Lower leg skin (tissue), 4 donors: ENCODE measurements around the gene NUDT2. TPM values are rescaled to one million over a fixed set of nuclear protein-coding genes. Genes with fewer than 3 reads are reported as not detected.

Source experiments
- DNase-seq, 2 donors: peaks; one replicate each; pipeline ENCODE4 v3.0.0-alpha.2; 2019; ENCODE audit warnings: low spot score in 2 of 2
- H3K4me3 ChIP-seq: fragments of 200-600 bp; sonication (generic); 2 replicates; pipeline ENCODE4 v1.5.1; 2017; ENCODE audit warnings: mild to moderate bottlenecking, low read depth; ENCODE audit not compliant: poor library complexity, severe bottlenecking
- POLR2A ChIP-seq, 2 donors: fragments of 450-650 bp; IDR thresholded peaks; one replicate each; pipeline ENCODE4 v1.6.1; 2016 to 2017; ENCODE audit warnings: antibody characterized with exemption in 2 of 2, mild to moderate bottlenecking in 1 of 2, moderate library complexity in 1 of 2
- WGBS, 2 donors: methylation state at CpG; one replicate each; pipeline ENCODE4 v1.1.5; 2018; 5-methylcytosine and 5-hydroxymethylcytosine counted together
- intact Hi-C: fragments of 100-400 bp; cut with DNase I; formaldehyde crosslinking; loops from one replicate; pipeline ENCODE4 v1.15.0; 2023; ENCODE audit warnings: low total_unique reads
- total RNA-seq, 4 donors: library from RNA; depleted of rRNA; stranded (reverse); fragments of >200 nt; gene quantifications; one replicate each; pipeline ENCODE4 v1.1.0, GENCODE V29; 2016
- TF ChIP-seq, protein P1 (sequence below), 3 donors: fragments of 450-650 bp; IDR thresholded peaks; one replicate each; pipeline ENCODE4 v1.5.1; 2016; ENCODE audit warnings: antibody characterized with exemption in 3 of 3, mild to moderate bottlenecking in 3 of 3, moderate library complexity in 2 of 3

NUDT2 gene
- total RNA-seq, 4 donors from 2014 or later, result 15.1 to 27.1 (median 20.2) TPM

GRCh38 chr9:34380034-34380510 is 50.7 kb downstream of the NUDT2 start:
- TF ChIP-seq POLR2A (IDR thresholded peaks at IDR 0.05), result no peak
- TF ChIP-seq, protein P1, sequence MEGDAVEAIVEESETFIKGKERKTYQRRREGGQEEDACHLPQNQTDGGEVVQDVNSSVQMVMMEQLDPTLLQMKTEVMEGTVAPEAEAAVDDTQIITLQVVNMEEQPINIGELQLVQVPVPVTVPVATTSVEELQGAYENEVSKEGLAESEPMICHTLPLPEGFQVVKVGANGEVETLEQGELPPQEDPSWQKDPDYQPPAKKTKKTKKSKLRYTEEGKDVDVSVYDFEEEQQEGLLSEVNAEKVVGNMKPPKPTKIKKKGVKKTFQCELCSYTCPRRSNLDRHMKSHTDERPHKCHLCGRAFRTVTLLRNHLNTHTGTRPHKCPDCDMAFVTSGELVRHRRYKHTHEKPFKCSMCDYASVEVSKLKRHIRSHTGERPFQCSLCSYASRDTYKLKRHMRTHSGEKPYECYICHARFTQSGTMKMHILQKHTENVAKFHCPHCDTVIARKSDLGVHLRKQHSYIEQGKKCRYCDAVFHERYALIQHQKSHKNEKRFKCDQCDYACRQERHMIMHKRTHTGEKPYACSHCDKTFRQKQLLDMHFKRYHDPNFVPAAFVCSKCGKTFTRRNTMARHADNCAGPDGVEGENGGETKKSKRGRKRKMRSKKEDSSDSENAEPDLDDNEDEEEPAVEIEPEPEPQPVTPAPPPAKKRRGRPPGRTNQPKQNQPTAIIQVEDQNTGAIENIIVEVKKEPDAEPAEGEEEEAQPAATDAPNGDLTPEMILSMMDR (IDR thresholded peaks at IDR 0.05), result no peak
- 34 to 39% methylated on average over 22 to 24 of the region's 24 CpGs for WGBS, 2 donors
- DNase-seq, result peak in 1 of 2 donors; percentile 84
- intact Hi-C loops, result no loop called here
- no peak overlapping the region for H3K4me3 ChIP-seq

DNA sequence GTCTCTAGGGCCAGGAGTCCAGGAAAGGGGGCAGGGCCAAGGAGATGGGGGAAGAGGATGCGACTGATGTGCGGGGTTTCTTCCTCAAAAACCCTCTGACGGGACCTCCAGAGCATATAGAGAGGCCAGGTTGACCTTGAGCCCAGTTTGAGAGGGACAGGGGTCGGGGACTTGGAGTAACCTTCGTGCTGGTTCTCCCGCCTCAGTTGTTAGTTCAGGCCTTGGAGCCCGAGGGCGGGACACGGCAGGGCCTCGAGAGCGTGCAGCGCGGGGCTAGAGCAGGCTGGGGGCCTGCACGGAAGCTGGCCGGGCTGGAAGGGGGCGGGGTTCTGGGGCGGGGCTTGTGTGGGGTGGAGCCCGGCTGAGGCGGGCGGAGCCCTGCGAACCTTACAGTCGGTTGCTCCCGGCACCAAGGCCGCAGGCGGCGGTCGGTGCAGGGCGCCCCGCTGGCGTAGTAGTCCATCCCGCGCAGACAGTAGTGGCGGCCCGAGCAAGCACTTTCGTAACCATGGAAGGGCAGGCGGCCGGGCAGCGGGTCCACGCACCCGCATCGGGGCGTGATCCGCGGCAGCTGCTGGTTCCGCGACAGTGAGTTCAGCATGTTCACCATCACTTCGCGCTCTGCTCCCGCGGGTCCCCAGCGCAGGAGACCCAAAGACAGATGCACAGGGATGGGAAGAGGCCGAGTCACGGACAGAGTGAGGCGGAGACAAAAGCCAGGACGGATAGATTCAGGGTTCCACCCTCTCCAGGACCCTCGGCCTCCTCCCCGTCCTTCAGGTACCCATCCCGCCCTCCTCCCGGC is 51.3 kb downstream of the NUDT2 start:
- peak; percentile 53 to 94 for DNase-seq
- TF ChIP-seq, protein P1 (IDR thresholded peaks at IDR 0.05), result no peak
- no peak for TF ChIP-seq POLR2A (IDR thresholded peaks at IDR 0.05)
- H3K4me3 ChIP-seq, result peak overlapping the region; percentile 20
- 2 to 6% methylated on average over 36 to 54 of the region's 59 CpGs for WGBS, 2 donors
- intact Hi-C loops, result no loop called here

- intact Hi-C loops, result no loop called here
- peak in 1 of 2 donors; percentile 85 for DNase-seq
- TF ChIP-seq, protein P1 (IDR thresholded peaks at IDR 0.05), result no peak
- no peak for TF ChIP-seq POLR2A (IDR thresholded peaks at IDR 0.05)
- 32 to 43% methylated on average over 17 of the region's 17 CpGs for WGBS, 2 donors
- no peak overlapping the region for H3K4me3 ChIP-seq
Observed at GRCh38 chr9:34381323-34381722, 52.0 kb downstream of the NUDT2 start.

DNA sequence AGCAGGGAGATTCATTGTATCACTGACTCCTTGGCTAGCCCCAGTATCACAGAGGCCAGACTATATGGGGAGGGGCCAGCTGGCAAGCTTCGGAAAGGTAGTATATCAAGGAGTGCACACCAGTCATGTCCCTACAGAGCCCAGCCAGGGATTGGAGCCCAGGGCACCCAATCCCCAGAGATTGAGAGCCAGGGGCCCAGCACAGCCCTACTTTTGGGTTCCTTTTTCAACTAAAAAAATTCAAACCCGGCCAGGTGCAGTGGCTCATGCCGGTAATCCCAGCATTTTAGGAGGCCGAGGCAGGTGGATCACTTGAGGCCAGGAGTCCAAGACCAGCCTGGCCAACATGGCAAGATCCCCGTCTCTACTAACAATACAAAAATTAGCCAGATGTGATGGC is 52.7 kb downstream of the NUDT2 start:
- peak in 1 of 2 donors; percentile 70 for DNase-seq
- intact Hi-C loops, result no loop called here
- 88 to 89% methylated on average over 5 of the region's 5 CpGs for WGBS, 2 donors
- H3K4me3 ChIP-seq, result no peak overlapping the region
- TF ChIP-seq POLR2A (IDR thresholded peaks at IDR 0.05), result no peak
- TF ChIP-seq, protein P1 (IDR thresholded peaks at IDR 0.05), result no peak

DNA sequence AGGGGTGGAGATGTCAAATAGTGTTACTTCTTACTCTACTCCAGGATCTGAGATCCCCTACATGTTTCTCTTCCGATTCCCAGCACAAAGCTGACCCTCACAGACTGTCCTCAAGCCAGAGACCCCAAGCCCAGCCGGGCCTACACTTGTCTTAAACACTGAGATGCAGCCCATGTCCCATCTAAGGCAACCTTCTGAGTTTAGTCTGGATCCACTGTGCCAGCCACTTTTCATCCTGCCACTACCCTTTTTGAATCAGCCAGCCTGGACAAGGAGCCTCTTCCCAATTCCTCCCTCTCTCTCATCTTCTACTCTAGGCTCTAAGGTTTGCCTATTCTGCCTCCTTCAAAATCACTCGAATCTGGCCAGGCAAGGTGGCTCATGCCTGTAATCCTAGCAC is 53.5 kb downstream of the NUDT2 start:
- DNase-seq, result peak in 1 of 2 donors; percentile 52
- 85 to 100% methylated on average over 3 of the region's 3 CpGs for WGBS, 2 donors
- TF ChIP-seq, protein P1 (IDR thresholded peaks at IDR 0.05), result no peak
- no peak for TF ChIP-seq POLR2A (IDR thresholded peaks at IDR 0.05)
- no peak overlapping the region for H3K4me3 ChIP-seq
- intact Hi-C loops, result no loop called here
